K562 (cell line): ENCODE measurements around the gene CDK5R1. TPM values are rescaled to one million over a fixed set of nuclear protein-coding genes. Genes with fewer than 3 reads are reported as not detected.

ENCODE experiments used
- ARID1B ChIP-seq: fragments of 450-650 bp; IDR thresholded peaks from 2 replicates; pipeline ENCODE4 v1.6.1; 2016; ENCODE audit warnings: antibody characterized with exemption, mild to moderate bottlenecking, inconsistent platforms
- HNRNPH1 ChIP-seq: fragments of 200-400 bp; formaldehyde crosslinking; optimal IDR thresholded peaks from 2 replicates; pipeline ENCODE3; 2017; ENCODE audit warnings: low read depth, mild to moderate bottlenecking, low read length, moderate library complexity
- NELFE ChIP-seq: IDR thresholded peaks from 2 replicates; pipeline ENCODE4 v1.6.1; 2011; ENCODE audit warnings: mild to moderate bottlenecking; ENCODE audit not compliant: insufficient read depth, insufficient read length
- PCBP1 ChIP-seq: fragments of 200-400 bp; formaldehyde crosslinking; IDR thresholded peaks from 2 replicates; pipeline ENCODE4 v1.6.1; 2018; ENCODE audit warnings: mild to moderate bottlenecking, low read depth, low read length; ENCODE audit not compliant: poor library complexity, severe bottlenecking
- PCBP2 ChIP-seq: fragments of 200-400 bp; formaldehyde crosslinking; IDR thresholded peaks from 2 replicates; pipeline ENCODE4 v1.6.1; 2018; ENCODE audit warnings: low read length, low read depth, mild to moderate bottlenecking, moderate library complexity; ENCODE audit not compliant: poor library complexity, severe bottlenecking
- POLR2AphosphoS5 ChIP-seq: IDR thresholded peaks from 2 replicates; pipeline ENCODE4 v1.6.1; 2011; ENCODE audit warnings: mild to moderate bottlenecking, low read depth, low read length, moderate library complexity; ENCODE audit not compliant: control insufficient read depth, insufficient read depth
- RBM39 ChIP-seq: fragments of 200-400 bp; formaldehyde crosslinking; optimal IDR thresholded peaks from 2 replicates; pipeline ENCODE3; 2018; ENCODE audit warnings: low read depth, low read length
- SP1 ChIP-seq: sonication (generic); formaldehyde crosslinking; IDR thresholded peaks from 2 replicates; pipeline ENCODE4 v1.8.1; 2022; ENCODE audit warnings: mild to moderate bottlenecking, missing genetic modification reagents
- ZNF766 ChIP-seq: fragments of 200-800 bp; sonication (Bioruptor generic); conservative IDR thresholded peaks from 2 replicates; pipeline ENCODE4 v1.6.1; 2016; ENCODE audit warnings: missing genetic modification characterization, missing compliant biosample characterization
- polyA plus RNA-seq, 8 experiments: library from polyadenylated mRNA; depleted of rRNA in 4 of 8; stranded (reverse) in 5 of 8; unstranded in 3 of 8; fragments of >200 nt; fragmentation: Nextera tagmentation in 2 of 8; fragmentation: Illumina TruSeq in 1 of 8; extraction: Ambion mirVana in 2 of 8; extraction: Trizol in 1 of 8; gene quantifications; 2 replicates each; pipeline versions ENCODE4 v1.2.1 to v1.2.3, GENCODE V29; 2011 to 2014; ENCODE audit warnings: inconsistent platforms in 1 of 8, missing spikeins in 1 of 8
- total RNA-seq, 7 experiments: library from RNA; depleted of rRNA in 6 of 7; stranded (reverse); fragments of >200 nt in 6 of 7; fragmentation: Illumina TruSeq in 2 of 7; extraction: Trizol in 2 of 7; gene quantifications; 2 replicates each; pipeline versions ENCODE4 v1.2.1 to v1.2.3, GENCODE V29; 2011 to 2021; ENCODE audit warnings: low replicate concordance in 1 of 7
- TF ChIP-seq, protein P1 (sequence below): sonication (generic); formaldehyde crosslinking; IDR thresholded peaks from 2 replicates; pipeline ENCODE4 v1.8.1; 2023; ENCODE audit warnings: mild to moderate bottlenecking, missing genetic modification reagents, moderate library complexity
- TF ChIP-seq, protein P2 (sequence below): fragments of 250-450 bp; sonication (Bioruptor Pico); IDR thresholded peaks from 2 replicates; pipeline ENCODE4 v1.4.0; 2020
- TF ChIP-seq, protein P3 (sequence below): fragments of 450-650 bp; formaldehyde crosslinking; IDR thresholded peaks from 2 replicates; pipeline ENCODE4 v1.4.0; 2020; ENCODE audit warnings: mild to moderate bottlenecking, mixed read lengths
- TF ChIP-seq, protein P4 (sequence below): fragments of 150-350 bp; IDR thresholded peaks from 2 replicates; pipeline ENCODE4 v1.6.1; 2014; ENCODE audit warnings: low read depth, mild to moderate bottlenecking, low read length, borderline replicate concordance
- TF ChIP-seq, protein P5 (sequence below): fragments of 450-650 bp; formaldehyde crosslinking; IDR thresholded peaks from 2 replicates; pipeline ENCODE4 v1.4.0; 2020; ENCODE audit warnings: mild to moderate bottlenecking, moderate library complexity
- TF ChIP-seq, protein P6 (sequence below), 2 experiments: fragments of 450-650 bp; conservative IDR thresholded peaks; 2 replicates each; pipeline ENCODE4 v1.6.1; 2017; ENCODE audit warnings: mild to moderate bottlenecking in 2 of 2, moderate library complexity in 2 of 2

The CDK5R1 gene
- total and polyA plus RNA-seq, 9 of the 15 experiments (the other 6 are each of a cell fraction or from before 2014, with no cell fraction given), result 0.10 to 4.8 (median 2.3) TPM

DNA sequence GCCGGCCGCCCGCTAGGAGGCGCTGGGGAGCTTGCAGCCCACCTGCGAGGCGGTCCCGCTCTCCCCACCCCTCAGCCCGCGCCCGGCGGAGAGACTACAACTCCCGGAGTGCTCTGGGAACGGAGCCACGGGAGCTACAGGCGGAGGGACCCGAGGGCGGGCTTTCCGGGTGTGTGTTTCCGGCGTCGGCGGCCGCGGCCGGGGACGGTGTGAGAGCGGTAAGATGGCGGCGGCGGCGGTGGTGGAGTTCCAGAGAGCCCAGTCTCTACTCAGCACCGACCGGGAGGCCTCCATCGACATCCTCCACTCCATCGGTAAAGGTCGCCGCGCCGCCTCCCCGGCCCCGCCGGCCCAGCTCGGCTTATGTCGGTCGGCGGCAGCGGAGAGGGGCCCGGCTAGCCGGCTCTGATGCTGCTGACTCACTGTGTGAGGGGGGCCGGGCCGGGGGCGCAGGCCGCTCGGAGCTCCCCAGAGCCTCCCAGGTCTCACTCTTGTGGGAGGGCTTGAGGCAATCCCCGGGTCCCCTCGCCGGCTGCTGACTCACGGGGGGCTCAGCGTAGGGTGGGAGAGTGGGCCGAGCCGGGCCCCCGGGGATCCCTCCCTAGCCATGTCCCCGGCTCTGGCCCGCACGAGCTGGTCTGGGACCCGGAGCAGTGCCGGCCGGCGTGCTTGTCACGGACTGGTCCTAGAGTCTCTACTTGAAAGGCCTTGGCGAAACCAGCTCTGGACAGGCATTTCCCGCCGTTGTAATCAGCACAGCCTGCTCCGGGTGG is 42.3 kb upstream of the CDK5R1 start, which contains the start of gene PSMD11 (continued):
- TF ChIP-seq, protein P1, sequence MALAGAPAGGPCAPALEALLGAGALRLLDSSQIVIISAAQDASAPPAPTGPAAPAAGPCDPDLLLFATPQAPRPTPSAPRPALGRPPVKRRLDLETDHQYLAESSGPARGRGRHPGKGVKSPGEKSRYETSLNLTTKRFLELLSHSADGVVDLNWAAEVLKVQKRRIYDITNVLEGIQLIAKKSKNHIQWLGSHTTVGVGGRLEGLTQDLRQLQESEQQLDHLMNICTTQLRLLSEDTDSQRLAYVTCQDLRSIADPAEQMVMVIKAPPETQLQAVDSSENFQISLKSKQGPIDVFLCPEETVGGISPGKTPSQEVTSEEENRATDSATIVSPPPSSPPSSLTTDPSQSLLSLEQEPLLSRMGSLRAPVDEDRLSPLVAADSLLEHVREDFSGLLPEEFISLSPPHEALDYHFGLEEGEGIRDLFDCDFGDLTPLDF (CRISPR knock-in tag), result peak; percentile 37; the same call in 1 of the 2 replicates
- TF ChIP-seq, protein P2, sequence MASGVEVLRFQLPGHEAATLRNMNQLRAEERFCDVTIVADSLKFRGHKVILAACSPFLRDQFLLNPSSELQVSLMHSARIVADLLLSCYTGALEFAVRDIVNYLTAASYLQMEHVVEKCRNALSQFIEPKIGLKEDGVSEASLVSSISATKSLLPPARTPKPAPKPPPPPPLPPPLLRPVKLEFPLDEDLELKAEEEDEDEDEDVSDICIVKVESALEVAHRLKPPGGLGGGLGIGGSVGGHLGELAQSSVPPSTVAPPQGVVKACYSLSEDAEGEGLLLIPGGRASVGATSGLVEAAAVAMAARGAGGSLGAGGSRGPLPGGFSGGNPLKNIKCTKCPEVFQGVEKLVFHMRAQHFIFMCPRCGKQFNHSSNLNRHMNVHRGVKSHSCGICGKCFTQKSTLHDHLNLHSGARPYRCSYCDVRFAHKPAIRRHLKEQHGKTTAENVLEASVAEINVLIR (CRISPR knock-in tag), result peak; percentile 36; the same call in 1 of the 2 replicates
- TF ChIP-seq, protein P3, sequence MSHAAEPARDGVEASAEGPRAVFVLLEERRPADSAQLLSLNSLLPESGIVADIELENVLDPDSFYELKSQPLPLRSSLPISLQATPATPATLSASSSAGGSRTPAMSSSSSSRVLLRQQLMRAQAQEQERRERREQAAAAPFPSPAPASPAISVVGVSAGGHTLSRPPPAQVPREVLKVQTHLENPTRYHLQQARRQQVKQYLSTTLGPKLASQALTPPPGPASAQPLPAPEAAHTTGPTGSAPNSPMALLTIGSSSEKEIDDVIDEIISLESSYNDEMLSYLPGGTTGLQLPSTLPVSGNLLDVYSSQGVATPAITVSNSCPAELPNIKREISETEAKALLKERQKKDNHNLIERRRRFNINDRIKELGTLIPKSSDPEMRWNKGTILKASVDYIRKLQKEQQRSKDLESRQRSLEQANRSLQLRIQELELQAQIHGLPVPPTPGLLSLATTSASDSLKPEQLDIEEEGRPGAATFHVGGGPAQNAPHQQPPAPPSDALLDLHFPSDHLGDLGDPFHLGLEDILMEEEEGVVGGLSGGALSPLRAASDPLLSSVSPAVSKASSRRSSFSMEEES (CRISPR knock-in tag), result no peak
- TF ChIP-seq PCBP2, result no peak
- TF ChIP-seq, protein P4, sequence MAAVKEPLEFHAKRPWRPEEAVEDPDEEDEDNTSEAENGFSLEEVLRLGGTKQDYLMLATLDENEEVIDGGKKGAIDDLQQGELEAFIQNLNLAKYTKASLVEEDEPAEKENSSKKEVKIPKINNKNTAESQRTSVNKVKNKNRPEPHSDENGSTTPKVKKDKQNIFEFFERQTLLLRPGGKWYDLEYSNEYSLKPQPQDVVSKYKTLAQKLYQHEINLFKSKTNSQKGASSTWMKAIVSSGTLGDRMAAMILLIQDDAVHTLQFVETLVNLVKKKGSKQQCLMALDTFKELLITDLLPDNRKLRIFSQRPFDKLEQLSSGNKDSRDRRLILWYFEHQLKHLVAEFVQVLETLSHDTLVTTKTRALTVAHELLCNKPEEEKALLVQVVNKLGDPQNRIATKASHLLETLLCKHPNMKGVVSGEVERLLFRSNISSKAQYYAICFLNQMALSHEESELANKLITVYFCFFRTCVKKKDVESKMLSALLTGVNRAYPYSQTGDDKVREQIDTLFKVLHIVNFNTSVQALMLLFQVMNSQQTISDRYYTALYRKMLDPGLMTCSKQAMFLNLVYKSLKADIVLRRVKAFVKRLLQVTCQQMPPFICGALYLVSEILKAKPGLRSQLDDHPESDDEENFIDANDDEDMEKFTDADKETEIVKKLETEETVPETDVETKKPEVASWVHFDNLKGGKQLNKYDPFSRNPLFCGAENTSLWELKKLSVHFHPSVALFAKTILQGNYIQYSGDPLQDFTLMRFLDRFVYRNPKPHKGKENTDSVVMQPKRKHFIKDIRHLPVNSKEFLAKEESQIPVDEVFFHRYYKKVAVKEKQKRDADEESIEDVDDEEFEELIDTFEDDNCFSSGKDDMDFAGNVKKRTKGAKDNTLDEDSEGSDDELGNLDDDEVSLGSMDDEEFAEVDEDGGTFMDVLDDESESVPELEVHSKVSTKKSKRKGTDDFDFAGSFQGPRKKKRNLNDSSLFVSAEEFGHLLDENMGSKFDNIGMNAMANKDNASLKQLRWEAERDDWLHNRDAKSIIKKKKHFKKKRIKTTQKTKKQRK, result peak; percentile 64; the same call in 1 of the 2 replicates
- TF ChIP-seq ARID1B, result peak; percentile 32; the same call in 1 of the 2 replicates
- TF ChIP-seq SP1 (CRISPR knock-in tag), result peak; percentile 93
- no peak for TF ChIP-seq RBM39
- TF ChIP-seq, protein P5, sequence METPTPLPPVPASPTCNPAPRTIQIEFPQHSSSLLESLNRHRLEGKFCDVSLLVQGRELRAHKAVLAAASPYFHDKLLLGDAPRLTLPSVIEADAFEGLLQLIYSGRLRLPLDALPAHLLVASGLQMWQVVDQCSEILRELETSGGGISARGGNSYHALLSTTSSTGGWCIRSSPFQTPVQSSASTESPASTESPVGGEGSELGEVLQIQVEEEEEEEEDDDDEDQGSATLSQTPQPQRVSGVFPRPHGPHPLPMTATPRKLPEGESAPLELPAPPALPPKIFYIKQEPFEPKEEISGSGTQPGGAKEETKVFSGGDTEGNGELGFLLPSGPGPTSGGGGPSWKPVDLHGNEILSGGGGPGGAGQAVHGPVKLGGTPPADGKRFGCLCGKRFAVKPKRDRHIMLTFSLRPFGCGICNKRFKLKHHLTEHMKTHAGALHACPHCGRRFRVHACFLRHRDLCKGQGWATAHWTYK, result no peak
- no peak for TF ChIP-seq NELFE
- TF ChIP-seq HNRNPH1, result no peak
- TF ChIP-seq POLR2AphosphoS5, result peak; percentile 85
- peak; percentile 63 for TF ChIP-seq PCBP1
- peak; percentile 70; the same call in 1 of the 2 replicates for TF ChIP-seq ZNF766 (CRISPR knock-in tag)
- TF ChIP-seq, protein P6, sequence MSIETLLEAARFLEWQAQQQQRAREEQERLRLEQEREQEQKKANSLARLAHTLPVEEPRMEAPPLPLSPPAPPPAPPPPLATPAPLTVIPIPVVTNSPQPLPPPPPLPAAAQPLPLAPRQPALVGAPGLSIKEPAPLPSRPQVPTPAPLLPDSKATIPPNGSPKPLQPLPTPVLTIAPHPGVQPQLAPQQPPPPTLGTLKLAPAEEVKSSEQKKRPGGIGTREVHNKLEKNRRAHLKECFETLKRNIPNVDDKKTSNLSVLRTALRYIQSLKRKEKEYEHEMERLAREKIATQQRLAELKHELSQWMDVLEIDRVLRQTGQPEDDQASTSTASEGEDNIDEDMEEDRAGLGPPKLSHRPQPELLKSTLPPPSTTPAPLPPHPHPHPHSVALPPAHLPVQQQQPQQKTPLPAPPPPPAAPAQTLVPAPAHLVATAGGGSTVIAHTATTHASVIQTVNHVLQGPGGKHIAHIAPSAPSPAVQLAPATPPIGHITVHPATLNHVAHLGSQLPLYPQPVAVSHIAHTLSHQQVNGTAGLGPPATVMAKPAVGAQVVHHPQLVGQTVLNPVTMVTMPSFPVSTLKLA (conservative IDR thresholded peaks at IDR 0.05), result peak; percentile 74 to 76; a peak in 3 of 4 replicates
